ENCODE results near the gene NKPD1. TPM values are rescaled to one million over a fixed set of nuclear protein-coding genes. Genes with fewer than 3 reads are reported as not detected.
"Not testable (repeated sequence)": the region's sequence is repeated elsewhere in the genome, so short reads cannot be mapped to it uniquely, and the experiment has no call there.

The NKPD1 gene
- total RNA-seq, 1 donor from 2014 or later = 0.60 TPM

DNA sequence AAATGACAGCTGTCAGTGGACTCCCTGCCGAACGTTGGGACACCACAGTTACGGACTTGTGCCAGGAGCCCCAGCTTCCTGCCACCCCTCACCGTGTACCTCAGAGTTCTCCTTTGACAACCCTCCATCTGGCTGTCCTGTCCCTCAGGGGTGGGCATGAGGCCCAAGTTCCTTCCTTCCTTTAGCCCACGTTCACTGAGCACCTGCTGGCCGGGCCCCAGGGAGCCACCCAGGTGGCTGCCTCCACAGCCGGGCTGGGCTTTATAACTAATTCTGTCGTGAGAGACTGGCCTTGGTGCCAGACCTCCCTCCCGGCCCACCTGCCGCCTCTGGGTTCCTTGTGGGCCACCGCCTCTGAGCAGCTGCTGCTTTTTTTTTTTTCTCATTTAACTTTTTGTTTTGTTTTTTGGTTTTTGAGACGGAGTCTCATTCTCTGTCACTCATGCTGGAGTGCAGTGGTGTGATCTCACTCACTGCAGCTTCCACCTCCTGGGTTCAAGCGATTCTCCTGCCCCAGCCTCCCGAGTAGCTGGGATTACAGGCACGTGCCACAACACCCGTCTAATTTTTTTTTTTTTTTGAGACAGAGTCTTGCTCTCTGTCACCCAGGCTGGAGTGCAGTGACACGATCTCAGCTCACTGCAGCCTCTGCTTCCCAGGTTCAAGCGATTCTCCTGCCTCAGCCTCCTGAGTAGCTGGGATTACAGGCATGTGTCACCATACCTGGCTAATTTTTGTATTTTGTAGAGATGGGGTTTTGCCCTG lies 42.0 kb downstream of the NKPD1 start:
- not testable (repeated sequence) for DNase-seq (ENCODE audit: low spot score)

DNA sequence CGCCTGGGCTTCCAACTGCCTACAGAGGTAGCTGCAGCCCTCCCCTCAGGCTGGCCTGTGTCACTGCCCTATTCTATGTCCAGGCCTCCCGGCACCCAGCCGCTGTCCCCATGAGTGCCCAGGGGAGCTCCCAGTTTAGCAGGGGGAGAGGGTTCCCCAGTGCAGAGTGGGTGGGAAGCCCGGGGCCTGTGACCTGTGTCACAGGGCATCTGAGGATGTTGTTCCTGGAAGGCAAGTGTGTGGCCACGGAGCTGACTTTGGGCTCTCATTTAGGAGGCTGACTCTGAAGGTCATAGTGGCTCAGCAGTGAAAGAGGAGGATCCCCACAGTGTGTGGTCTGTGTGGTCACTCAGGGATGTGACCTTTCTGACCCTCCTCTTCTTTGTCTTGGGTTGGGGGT lies 42.7 kb downstream of the NKPD1 start:
- no peak for DNase-seq (ENCODE audit: low spot score)

DNA sequence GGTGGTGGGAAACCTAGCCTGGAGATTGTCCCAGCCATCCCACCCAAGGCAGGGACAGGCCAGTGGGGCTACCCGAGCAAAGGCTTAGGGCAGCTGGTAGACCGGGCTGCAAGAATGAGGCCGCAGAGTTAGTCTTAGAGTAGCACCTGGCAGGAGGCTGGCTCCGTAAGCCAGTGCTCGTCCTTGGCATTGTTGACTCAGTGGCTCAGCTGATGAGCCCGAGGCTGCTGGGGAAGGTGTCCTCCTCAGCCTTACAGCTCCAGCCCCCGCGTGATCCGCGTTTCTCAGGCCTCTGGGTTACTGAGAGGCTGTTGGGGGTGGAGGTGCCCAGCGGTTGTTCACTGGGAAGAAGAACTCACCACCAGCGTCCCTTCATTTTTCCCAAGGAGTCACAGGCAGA lies 43.1 kb downstream of the NKPD1 start:
- no peak for DNase-seq (ENCODE audit: low spot score)

DNA sequence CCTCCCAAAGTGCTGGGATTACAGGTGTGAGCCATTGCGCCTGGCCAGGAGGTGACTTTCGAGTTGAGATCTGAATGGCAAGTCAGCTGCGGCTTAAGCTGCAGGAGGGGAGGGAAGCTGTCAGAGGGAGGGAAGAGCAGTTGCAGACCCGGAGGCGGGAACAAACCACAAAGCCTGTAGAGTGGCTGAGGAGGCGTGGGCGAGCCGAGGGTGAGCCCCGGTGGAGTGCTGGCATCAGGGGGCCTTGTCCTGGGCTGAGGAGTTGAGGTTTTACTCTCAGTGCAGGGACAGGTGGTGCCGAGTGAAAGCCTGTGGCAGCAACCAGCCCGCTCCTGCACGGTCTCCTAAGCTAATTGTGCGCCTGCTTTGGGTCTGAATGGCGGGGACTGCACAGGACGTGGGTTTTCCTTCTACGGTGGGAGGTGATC lies 43.6 kb downstream of the NKPD1 start:
- no peak for DNase-seq (ENCODE audit: low spot score)

DNA sequence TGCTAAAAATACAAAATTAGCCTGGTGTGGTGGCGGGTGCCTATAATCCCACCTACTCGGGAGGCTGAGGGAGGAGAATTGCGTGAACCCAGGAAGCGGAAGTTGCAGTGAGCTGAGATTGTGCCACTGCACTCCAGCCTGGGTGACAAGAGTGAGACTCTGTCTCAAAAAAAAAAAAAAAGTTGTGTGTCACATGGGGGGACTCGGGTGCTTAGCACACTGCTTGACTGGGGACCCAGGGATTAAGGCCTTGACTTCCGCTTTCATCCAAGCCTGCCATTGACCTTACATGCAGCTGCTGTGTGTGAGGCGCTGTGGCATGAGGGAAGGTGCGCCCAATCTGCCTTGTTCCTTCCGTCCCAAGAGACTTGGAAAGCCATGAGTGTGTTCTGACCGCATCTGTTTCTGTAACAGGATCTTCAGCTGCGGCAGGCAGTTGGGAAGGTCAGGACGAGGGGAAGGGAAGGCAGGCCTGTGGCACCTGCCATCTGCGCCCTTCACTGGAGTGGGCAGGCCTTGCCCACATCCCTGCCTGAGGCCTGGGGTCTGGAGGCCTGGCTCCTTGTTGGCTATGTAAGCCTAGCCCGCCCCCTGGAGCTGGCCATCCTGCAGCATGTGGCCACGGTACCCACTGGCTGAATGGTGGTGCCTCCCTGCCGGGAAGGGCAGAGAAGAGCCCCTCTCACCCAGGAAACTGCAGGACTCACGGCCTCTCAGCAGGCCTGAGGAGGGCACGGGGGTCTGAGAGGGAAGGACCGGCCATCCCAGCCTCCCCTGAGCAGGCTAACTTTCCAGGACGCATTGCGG lies 44.8 kb downstream of the NKPD1 start:
- no peak for DNase-seq (ENCODE audit: low spot score)

DNA sequence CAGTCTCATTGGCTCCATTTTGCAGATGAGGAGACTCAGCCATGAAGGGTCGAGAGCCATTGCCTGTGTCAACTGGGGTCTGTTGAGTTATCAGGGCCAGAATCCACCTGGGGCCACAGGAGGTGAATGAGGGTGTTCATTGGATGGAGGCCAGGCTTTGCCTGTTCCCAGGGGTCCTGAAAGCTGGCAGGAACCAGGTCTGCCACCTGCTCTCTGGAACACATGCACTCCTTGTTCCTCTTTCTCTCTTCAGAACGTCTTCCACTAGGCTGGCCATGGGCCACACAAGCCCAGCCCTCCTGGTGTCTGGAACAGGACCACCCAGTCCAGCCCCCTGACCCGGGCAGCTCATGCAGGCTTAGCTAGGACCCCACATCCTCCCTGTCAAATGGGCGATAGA lies 46.7 kb downstream of the NKPD1 start:
- DNase-seq (ENCODE audit: low spot score) = no peak

DNA sequence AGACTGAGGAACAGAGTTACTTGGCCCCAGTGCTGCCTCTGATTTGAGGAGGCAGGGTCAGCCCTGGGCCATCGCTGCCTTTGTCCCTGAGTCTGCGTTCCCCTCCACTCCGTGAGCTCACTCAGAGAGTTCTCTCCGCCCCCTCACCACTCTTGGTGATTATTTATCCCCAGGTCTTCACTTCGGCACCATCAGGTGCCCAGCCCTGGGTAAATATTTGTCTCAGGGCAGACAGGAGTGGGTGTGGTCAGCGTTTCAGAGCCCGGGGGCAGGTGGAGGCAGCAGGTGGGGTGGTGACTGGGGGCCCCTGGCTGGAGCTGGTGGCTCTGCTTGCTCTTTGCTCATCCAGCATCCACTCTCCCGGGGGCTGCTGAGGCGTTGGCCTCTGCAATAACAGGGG lies 47.2 kb downstream of the NKPD1 start:
- DNase-seq (ENCODE audit: low spot score) = no peak

DNA sequence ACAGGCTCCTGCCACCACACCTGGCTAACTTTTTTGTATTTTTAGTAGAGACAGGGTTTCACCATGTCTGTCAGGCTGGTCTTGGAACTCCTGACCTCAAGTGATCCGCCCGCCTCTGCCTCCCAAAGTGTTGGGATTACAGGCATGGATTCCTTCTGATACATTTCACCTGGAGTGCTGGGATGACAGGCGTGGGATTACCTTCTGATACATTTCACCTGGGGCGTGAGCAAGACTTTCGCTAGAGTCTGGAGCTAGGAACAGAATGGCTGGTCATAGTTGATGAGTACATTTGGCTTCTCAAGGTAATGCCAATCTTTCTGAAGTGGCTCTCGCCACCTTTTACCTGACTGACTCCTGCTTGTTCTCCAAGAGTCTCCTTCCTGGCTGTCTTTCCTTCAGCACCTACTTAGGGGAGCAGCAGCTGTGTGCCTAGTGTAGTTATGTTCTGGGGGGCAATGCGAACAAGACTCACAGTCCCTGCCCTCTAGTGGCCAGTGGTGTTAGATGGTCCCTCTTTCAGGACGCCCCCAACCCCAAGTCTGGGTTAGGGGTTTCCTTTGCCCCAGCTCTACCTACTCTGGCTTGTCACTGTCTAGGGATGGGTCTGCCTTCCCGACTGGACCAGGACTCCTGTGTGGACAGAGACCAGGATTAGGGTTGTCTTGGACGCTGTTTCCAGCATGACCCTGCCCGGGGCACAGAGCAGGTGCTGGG lies 48.5 kb downstream of the NKPD1 start:
- DNase-seq (ENCODE audit: low spot score) = no peak

Other genes starting within 250 kb of the NKPD1 start
- 32.5 TPM for gene APOC1, start 246.4 kb downstream of the NKPD1 start, total RNA-seq
- gene APOC4, start 218.7 kb downstream of the NKPD1 start, total RNA-seq = not detected
- gene APOC2, start 214.9 kb downstream of the NKPD1 start, total RNA-seq = 1.3 TPM
- 94.1 TPM for gene CLPTM1, start 205.6 kb downstream of the NKPD1 start, total RNA-seq
- 16.9 TPM for gene RELB, start 159.5 kb downstream of the NKPD1 start, total RNA-seq
- 128 TPM for gene CLASRP, start 121.9 kb downstream of the NKPD1 start, total RNA-seq
- 5.1 TPM for gene ZNF296, start 84.5 kb downstream of the NKPD1 start, total RNA-seq
- gene GEMIN7, start 81.7 kb downstream of the NKPD1 start, total RNA-seq = 19.9 TPM
- gene PPP1R37, start 67.8 kb downstream of the NKPD1 start, total RNA-seq = 89.3 TPM
- 37.7 TPM for gene TRAPPC6A, start 17.3 kb upstream of the NKPD1 start, total RNA-seq
- 15.0 TPM for gene BLOC1S3, start 17.8 kb upstream of the NKPD1 start, total RNA-seq
- gene EXOC3L2, start 84.4 kb upstream of the NKPD1 start, total RNA-seq = 7.2 TPM
- gene MARK4, start 90.3 kb upstream of the NKPD1 start, total RNA-seq = 32.0 TPM
- 2.8 TPM for gene CKM, start 161.9 kb upstream of the NKPD1 start, total RNA-seq
- 1.3 TPM for gene KLC3, start 179.8 kb upstream of the NKPD1 start, total RNA-seq
- gene ERCC2, start 209.6 kb upstream of the NKPD1 start, total RNA-seq = 26.1 TPM
- gene PPP1R13L, start 244.1 kb upstream of the NKPD1 start, total RNA-seq = 108 TPM
- 6.9 TPM for gene POLR1G, start 245.7 kb upstream of the NKPD1 start, total RNA-seq